Measurements from ENCODE around the gene ITPR2.

Gene ITPR2

DNA sequence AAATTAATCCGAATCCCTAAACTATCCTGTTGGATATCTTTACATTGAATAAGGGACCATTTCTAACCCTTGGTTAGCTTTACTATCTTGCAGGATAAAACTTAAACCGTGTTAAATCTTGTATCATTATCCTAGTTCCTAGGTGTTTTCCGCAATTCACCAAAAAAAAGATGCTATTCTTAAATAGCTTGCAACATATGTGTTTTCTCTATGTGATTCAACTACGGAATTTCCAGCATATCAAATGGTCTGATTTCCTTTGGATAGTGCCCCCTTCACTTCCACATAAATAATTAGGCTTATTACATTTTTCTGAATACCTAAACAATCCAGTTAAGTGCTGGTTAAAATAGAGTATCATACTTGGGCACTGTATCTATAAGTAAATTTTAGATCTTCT is 130.3 kb downstream of the ITPR2 start:
- no peak overlapping the region for H4K91ac ChIP-seq (ENCODE audit: low read depth, low read length)
- no peak overlapping the region for H4K8ac ChIP-seq (ENCODE audit: low read depth, low read length)
- no peak overlapping the region for H2BK12ac ChIP-seq (ENCODE audit: low read length)
- WGBS (ENCODE audit: extremely low coverage, insufficient coverage, insufficient read length) = no CpG with 5 or more reads among the region's 4 CpGs
- no peak for DNase-seq
- no peak overlapping the region for H2BK5ac ChIP-seq (ENCODE audit: low read depth, low read length, poor library complexity)
- H3K79me2 ChIP-seq (ENCODE audit: control insufficient read depth, insufficient read depth, low read length, poor library complexity) = no peaks in the 10 kb centered on the region
- H3K4ac ChIP-seq (ENCODE audit: low read depth, low read length) = no peak overlapping the region
- H3K23ac ChIP-seq (ENCODE audit: low read length) = no peak overlapping the region
- H2BK120ac ChIP-seq (ENCODE audit: insufficient read depth, low read length, poor library complexity) = no peak overlapping the region
- no peak overlapping the region for H3K14ac ChIP-seq (ENCODE audit: low read length)
- H3K9ac ChIP-seq (ENCODE audit: low read length) = no peak overlapping the region
- H4K12ac ChIP-seq (ENCODE audit: low read depth, low read length) = no peak overlapping the region
- H2AK5ac ChIP-seq (ENCODE audit: low read length) = no peak overlapping the region
- H3K79me1 ChIP-seq (ENCODE audit: low read length) = no peaks in the 10 kb centered on the region
- no peaks in the 10 kb centered on the region for H3K36me3 ChIP-seq (ENCODE audit: control insufficient read depth in 1 of 2, insufficient read depth in 2 of 2, low read length in 2 of 2)
- H2AFZ ChIP-seq (ENCODE audit: insufficient read depth, low read length, poor library complexity) = no peak overlapping the region
- no peak overlapping the region for H3K18ac ChIP-seq (ENCODE audit: low read length)
- H3K4me1 ChIP-seq (ENCODE audit: control insufficient read depth in 1 of 2, insufficient read depth in 2 of 2, low read length in 2 of 2) = no peaks in the 10 kb centered on the region
- H3K27ac ChIP-seq (ENCODE audit: low read depth, low read length) = no peak overlapping the region
- H3K27me3 ChIP-seq (ENCODE audit: insufficient read depth, low read length) = no peaks in the 10 kb centered on the region
- H3K4me3 ChIP-seq (ENCODE audit: low read depth, low read length) = no peak overlapping the region
- no peaks in the 10 kb centered on the region for H3K9me3 ChIP-seq (ENCODE audit: insufficient read depth, low read depth, low read length)
- H3K4me2 ChIP-seq (ENCODE audit: low read length) = no peak overlapping the region

DNA sequence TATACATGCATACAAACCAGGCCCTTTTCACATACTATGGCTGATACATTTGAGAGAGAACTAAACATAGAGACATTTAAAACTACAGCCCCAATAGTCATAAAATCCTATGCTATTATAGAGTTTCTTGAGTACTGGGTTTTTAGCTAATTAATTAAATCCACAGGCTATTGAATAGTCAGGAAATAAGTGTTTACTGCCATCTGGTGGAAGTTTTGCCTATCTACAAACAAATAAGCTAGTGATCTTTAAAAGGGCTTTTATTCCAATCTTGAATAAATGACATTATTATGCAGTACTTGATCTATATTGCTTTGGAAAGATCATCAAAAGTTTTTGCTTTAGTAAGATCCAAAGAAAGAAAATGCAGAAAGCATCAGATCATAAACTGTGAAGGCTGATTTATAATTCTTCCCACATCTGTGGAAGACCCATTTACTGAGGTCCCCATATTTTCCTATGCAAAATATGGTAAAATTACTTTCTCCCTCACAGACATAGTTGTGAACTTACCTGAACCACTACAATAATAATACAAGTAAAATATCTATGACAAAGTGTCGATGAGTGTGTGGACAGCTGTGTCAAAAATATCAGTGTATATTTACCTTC is 131.3 kb downstream of the ITPR2 start:
- Histone ChIP-seq H3K4me2 (ENCODE audit: low read length) (no peak overlapping the region), H4K91ac (ENCODE audit: low read depth, low read length) (no peak overlapping the region), H2AK5ac (ENCODE audit: low read length) (no peak overlapping the region), H3K9ac (ENCODE audit: low read length) (no peak overlapping the region), H3K9me3 (ENCODE audit: insufficient read depth, low read depth, low read length) (no peaks in the 10 kb centered on the region), H2BK5ac (ENCODE audit: low read depth, low read length, poor library complexity) (no peak overlapping the region), H3K4me3 (ENCODE audit: low read depth, low read length) (no peak overlapping the region), H3K36me3 (ENCODE audit: control insufficient read depth in 1 of 2, insufficient read depth in 2 of 2, low read length in 2 of 2) (peaks cover 0 to 1% of the 10 kb centered on the region in 2 experiments), H2BK120ac (ENCODE audit: insufficient read depth, low read length, poor library complexity) (no peak overlapping the region), H3K14ac (ENCODE audit: low read length) (no peak overlapping the region), H4K8ac (ENCODE audit: low read depth, low read length) (no peak overlapping the region), H2AFZ (ENCODE audit: insufficient read depth, low read length, poor library complexity) (no peak overlapping the region), H4K12ac (ENCODE audit: low read depth, low read length) (no peak overlapping the region), H3K79me2 (ENCODE audit: control insufficient read depth, insufficient read depth, low read length, poor library complexity) (no peaks in the 10 kb centered on the region), H2BK12ac (ENCODE audit: low read length) (no peak overlapping the region), H3K4ac (ENCODE audit: low read depth, low read length) (no peak overlapping the region), H3K18ac (ENCODE audit: low read length) (no peak overlapping the region), H3K27me3 (ENCODE audit: insufficient read depth, low read length) (no peaks in the 10 kb centered on the region), H3K79me1 (ENCODE audit: low read length) (no peaks in the 10 kb centered on the region), H3K27ac (ENCODE audit: low read depth, low read length) (no peak overlapping the region), H3K4me1 (ENCODE audit: control insufficient read depth in 1 of 2, insufficient read depth in 2 of 2, low read length in 2 of 2) (no peaks in the 10 kb centered on the region), H3K23ac (ENCODE audit: low read length) (no peak overlapping the region)
- peak in 1 of 2 donors; percentile 62 for DNase-seq
- WGBS (ENCODE audit: extremely low coverage, insufficient coverage, insufficient read length) = no CpG with 5 or more reads among the region's 1 CpG

DNA sequence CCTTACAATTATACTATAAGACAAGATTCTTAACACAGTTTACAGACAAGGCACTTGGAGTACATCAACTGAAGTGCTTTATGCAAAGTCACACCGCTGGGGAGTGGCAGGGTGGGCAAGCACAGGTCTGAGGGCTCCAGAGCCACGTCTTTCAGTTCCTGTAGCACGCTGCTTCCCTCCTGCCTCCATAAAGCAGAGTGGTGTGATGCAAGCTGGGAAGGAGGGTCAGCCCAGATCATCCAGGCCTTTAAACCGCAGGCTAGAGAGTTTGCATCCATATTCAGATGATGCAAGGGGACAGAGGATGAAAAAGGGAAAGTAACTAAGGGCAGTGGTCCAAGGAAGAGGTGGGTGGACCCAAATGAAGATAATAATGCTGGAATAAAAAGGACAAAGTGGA is 132.6 kb downstream of the ITPR2 start:
- no CpG with 5 or more reads among the region's 4 CpGs for WGBS (ENCODE audit: extremely low coverage, insufficient coverage, insufficient read length)

DNA sequence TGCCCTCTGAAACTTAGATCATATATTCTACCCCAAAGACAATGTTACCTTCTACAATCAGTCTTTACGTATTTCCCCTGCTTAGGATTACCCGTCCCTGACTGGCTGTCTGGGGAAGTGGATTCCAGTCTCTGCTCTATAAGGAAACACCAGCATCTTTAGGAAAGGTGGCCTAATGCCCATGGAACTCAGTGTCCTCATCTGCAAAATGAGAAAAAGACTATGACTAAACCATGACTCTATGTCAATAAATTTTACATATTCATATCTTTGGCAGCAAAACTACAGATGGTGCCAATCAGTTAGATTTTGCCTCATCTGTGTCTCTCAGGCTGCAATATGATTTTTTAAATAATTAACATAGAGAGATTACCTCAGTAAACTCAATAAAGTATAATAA is 133.8 kb downstream of the ITPR2 start:
- H3K14ac ChIP-seq (ENCODE audit: low read length) = no peak overlapping the region
- no peaks in the 10 kb centered on the region for H3K79me2 ChIP-seq (ENCODE audit: control insufficient read depth, insufficient read depth, low read length, poor library complexity)
- H2BK5ac ChIP-seq (ENCODE audit: low read depth, low read length, poor library complexity) = no peak overlapping the region
- no peak overlapping the region for H2AK5ac ChIP-seq (ENCODE audit: low read length)
- H3K18ac ChIP-seq (ENCODE audit: low read length) = no peak overlapping the region
- H3K27me3 ChIP-seq (ENCODE audit: insufficient read depth, low read length) = no peaks in the 10 kb centered on the region
- no peaks in the 10 kb centered on the region for H3K9me3 ChIP-seq (ENCODE audit: insufficient read depth, low read depth, low read length)
- no peak overlapping the region for H3K9ac ChIP-seq (ENCODE audit: low read length)
- no CpG with 5 or more reads among the region's 2 CpGs for WGBS (ENCODE audit: extremely low coverage, insufficient coverage, insufficient read length)
- H3K79me1 ChIP-seq (ENCODE audit: low read length) = no peaks in the 10 kb centered on the region
- H4K91ac ChIP-seq (ENCODE audit: low read depth, low read length) = no peak overlapping the region
- no peak overlapping the region for H2AFZ ChIP-seq (ENCODE audit: insufficient read depth, low read length, poor library complexity)
- H3K4ac ChIP-seq (ENCODE audit: low read depth, low read length) = no peak overlapping the region
- no peak overlapping the region for H3K27ac ChIP-seq (ENCODE audit: low read depth, low read length)
- DNase-seq = peak; percentile 31 to 45
- peaks cover 0 to 1% of the 10 kb centered on the region in 2 experiments for H3K36me3 ChIP-seq (ENCODE audit: control insufficient read depth in 1 of 2, insufficient read depth in 2 of 2, low read length in 2 of 2)
- H2BK120ac ChIP-seq (ENCODE audit: insufficient read depth, low read length, poor library complexity) = no peak overlapping the region
- no peak overlapping the region for H3K4me2 ChIP-seq (ENCODE audit: low read length)
- H3K4me3 ChIP-seq (ENCODE audit: low read depth, low read length) = no peak overlapping the region
- no peaks in the 10 kb centered on the region for H3K4me1 ChIP-seq (ENCODE audit: control insufficient read depth in 1 of 2, insufficient read depth in 2 of 2, low read length in 2 of 2)
- no peak overlapping the region for H2BK12ac ChIP-seq (ENCODE audit: low read length)
- H3K23ac ChIP-seq (ENCODE audit: low read length) = no peak overlapping the region
- no peak overlapping the region for H4K12ac ChIP-seq (ENCODE audit: low read depth, low read length)
- no peak overlapping the region for H4K8ac ChIP-seq (ENCODE audit: low read depth, low read length)

More for the DNA sequence above, 132.6 kb downstream of the ITPR2 start:
- no peak overlapping the region for H3K4ac ChIP-seq (ENCODE audit: low read depth, low read length)
- H3K79me1 ChIP-seq (ENCODE audit: low read length) = no peaks in the 10 kb centered on the region
- H4K8ac ChIP-seq (ENCODE audit: low read depth, low read length) = no peak overlapping the region
- H3K27me3 ChIP-seq (ENCODE audit: insufficient read depth, low read length) = no peaks in the 10 kb centered on the region
- H2BK12ac ChIP-seq (ENCODE audit: low read length) = no peak overlapping the region
- H3K9me3 ChIP-seq (ENCODE audit: insufficient read depth, low read depth, low read length) = no peaks in the 10 kb centered on the region
- no peak overlapping the region for H3K4me3 ChIP-seq (ENCODE audit: low read depth, low read length)
- H2AFZ ChIP-seq (ENCODE audit: insufficient read depth, low read length, poor library complexity) = no peak overlapping the region
- no peaks in the 10 kb centered on the region for H3K4me1 ChIP-seq (ENCODE audit: control insufficient read depth in 1 of 2, insufficient read depth in 2 of 2, low read length in 2 of 2)
- no peak overlapping the region for H2AK5ac ChIP-seq (ENCODE audit: low read length)
- DNase-seq = no peak
- peaks cover 0 to 1% of the 10 kb centered on the region in 2 experiments for H3K36me3 ChIP-seq (ENCODE audit: control insufficient read depth in 1 of 2, insufficient read depth in 2 of 2, low read length in 2 of 2)
- no peak overlapping the region for H3K9ac ChIP-seq (ENCODE audit: low read length)
- H3K27ac ChIP-seq (ENCODE audit: low read depth, low read length) = no peak overlapping the region
- H3K79me2 ChIP-seq (ENCODE audit: control insufficient read depth, insufficient read depth, low read length, poor library complexity) = no peaks in the 10 kb centered on the region
- no peak overlapping the region for H3K18ac ChIP-seq (ENCODE audit: low read length)
- no peak overlapping the region for H3K23ac ChIP-seq (ENCODE audit: low read length)
- no peak overlapping the region for H2BK5ac ChIP-seq (ENCODE audit: low read depth, low read length, poor library complexity)
- H3K4me2 ChIP-seq (ENCODE audit: low read length) = no peak overlapping the region
- H4K91ac ChIP-seq (ENCODE audit: low read depth, low read length) = no peak overlapping the region
- no peak overlapping the region for H3K14ac ChIP-seq (ENCODE audit: low read length)
- no peak overlapping the region for H2BK120ac ChIP-seq (ENCODE audit: insufficient read depth, low read length, poor library complexity)
- H4K12ac ChIP-seq (ENCODE audit: low read depth, low read length) = no peak overlapping the region

All from trophoblast cell (in vitro differentiated cells and primary cell).